ENCODE results near the gene FDXR.

FDXR gene

GRCh38 chr17:74822335-74822938 is 50.4 kb downstream of the FDXR start:
- Histone ChIP-seq H3K27me3 (ENCODE audit: insufficient read depth, poor library complexity, severe bottlenecking) (no peaks in the 10 kb centered on the region), H3K27ac (replicated peaks) (no peak overlapping the region), H3K4me3 (replicated peaks; ENCODE audit: insufficient read depth, low read length) (no peak overlapping the region)
- TF ChIP-seq REST (IDR thresholded peaks at IDR 0.05; ENCODE audit: insufficient replicate concordance, low read depth) (no peak), CTCF (IDR thresholded peaks at IDR 0.05; ENCODE audit: insufficient read depth, low read length) (no peak), SPI1 (IDR thresholded peaks at IDR 0.05; ENCODE audit: borderline replicate concordance, low read depth) (no peak), POLR2AphosphoS5 (IDR thresholded peaks at IDR 0.05; ENCODE audit: low read depth) (no peak), GABPA (IDR thresholded peaks at IDR 0.05; ENCODE audit: low read depth) (no peak)
- no peak for DNase-seq (ENCODE audit: low read depth in 1 of 2, low spot score in 1 of 2)

- Histone ChIP-seq H3K27me3 (ENCODE audit: insufficient read depth, poor library complexity, severe bottlenecking) (no peaks in the 10 kb centered on the region), H3K4me3 (replicated peaks; ENCODE audit: insufficient read depth, low read length) (no peak overlapping the region), H3K27ac (replicated peaks) (no peak overlapping the region)
- TF ChIP-seq POLR2AphosphoS5 (IDR thresholded peaks at IDR 0.05; ENCODE audit: low read depth) (no peak), REST (IDR thresholded peaks at IDR 0.05; ENCODE audit: insufficient replicate concordance, low read depth) (no peak), CTCF (IDR thresholded peaks at IDR 0.05; ENCODE audit: insufficient read depth, low read length) (no peak), GABPA (IDR thresholded peaks at IDR 0.05; ENCODE audit: low read depth) (no peak), SPI1 (IDR thresholded peaks at IDR 0.05; ENCODE audit: borderline replicate concordance, low read depth) (no peak)
- DNase-seq (ENCODE audit: low read depth in 1 of 2, low spot score in 1 of 2), result no peak
Measured at GRCh38 chr17:74821655-74822334, 51.0 kb downstream of the FDXR start.

GRCh38 chr17:74819801-74820436 is 52.9 kb downstream of the FDXR start:
- Histone ChIP-seq H3K4me3 (replicated peaks; ENCODE audit: insufficient read depth, low read length) (no peak overlapping the region), H3K27ac (replicated peaks) (no peak overlapping the region), H3K27me3 (ENCODE audit: insufficient read depth, poor library complexity, severe bottlenecking) (no peaks in the 10 kb centered on the region)
- TF ChIP-seq CTCF (IDR thresholded peaks at IDR 0.05; ENCODE audit: insufficient read depth, low read length) (no peak), POLR2AphosphoS5 (IDR thresholded peaks at IDR 0.05; ENCODE audit: low read depth) (no peak), GABPA (IDR thresholded peaks at IDR 0.05; ENCODE audit: low read depth) (no peak), REST (IDR thresholded peaks at IDR 0.05; ENCODE audit: insufficient replicate concordance, low read depth) (no peak), SPI1 (IDR thresholded peaks at IDR 0.05; ENCODE audit: borderline replicate concordance, low read depth) (no peak)
- DNase-seq (ENCODE audit: low read depth in 1 of 2, low spot score in 1 of 2), result no peak
